HUES48 (cell line): Measurements from ENCODE around the gene RPSA.
"Not testable (repeated sequence)": the region's sequence is repeated elsewhere in the genome, so short reads cannot be mapped to it uniquely, and the experiment has no call there.

Source experiments
- H3K27ac ChIP-seq: one replicate; pipeline ENCODE4 v1.7.0; 2013; ENCODE audit warnings: low read depth, low read length, inconsistent platforms
- H3K27me3 ChIP-seq: 2 replicates; pipeline ENCODE4 v1.6.1; 2013; ENCODE audit warnings: mild to moderate bottlenecking, low read length; ENCODE audit not compliant: control insufficient read depth, insufficient read depth
- H3K36me3 ChIP-seq: 2 replicates; pipeline ENCODE4 v1.6.1; 2013; ENCODE audit warnings: low read length; ENCODE audit not compliant: control insufficient read depth, insufficient read depth
- H3K4me1 ChIP-seq: 2 replicates; pipeline ENCODE4 v1.6.1; 2013; ENCODE audit warnings: mild to moderate bottlenecking, low read length; ENCODE audit not compliant: control insufficient read depth, insufficient read depth
- H3K4me3 ChIP-seq: 2 replicates; pipeline ENCODE4 v1.5.1; 2013; ENCODE audit warnings: mild to moderate bottlenecking, low read depth, low read length
- H3K9ac ChIP-seq: 2 replicates; pipeline ENCODE4 v1.6.1; 2013; ENCODE audit warnings: mild to moderate bottlenecking, low read depth, low read length, moderate library complexity
- H3K9me3 ChIP-seq: 2 replicates; pipeline ENCODE4 v1.6.1; 2013; ENCODE audit warnings: low read length; ENCODE audit not compliant: control insufficient read depth, insufficient read depth

Gene RPSA

GRCh38 chr3:39406368-39407258 lies at the start of gene RPSA:
Gene RPSA (plus strand): TSS chr3:39406720. CDS start chr3:39407654, 934 bp downstream.
- Histone ChIP-seq H3K9me3 (no peaks in the 10 kb centered on the region), H3K9ac (peak within 1 kb of the TSS; percentile 96), H3K27me3 (no peaks in the 10 kb centered on the region), H3K36me3 (peaks cover 46% of the 10 kb centered on the region), H3K4me1 (peaks cover 27% of the 10 kb centered on the region), H3K27ac (peak within 1 kb of the TSS; percentile 92), H3K4me3 (peak within 1 kb of the TSS; percentile 90)

DNA sequence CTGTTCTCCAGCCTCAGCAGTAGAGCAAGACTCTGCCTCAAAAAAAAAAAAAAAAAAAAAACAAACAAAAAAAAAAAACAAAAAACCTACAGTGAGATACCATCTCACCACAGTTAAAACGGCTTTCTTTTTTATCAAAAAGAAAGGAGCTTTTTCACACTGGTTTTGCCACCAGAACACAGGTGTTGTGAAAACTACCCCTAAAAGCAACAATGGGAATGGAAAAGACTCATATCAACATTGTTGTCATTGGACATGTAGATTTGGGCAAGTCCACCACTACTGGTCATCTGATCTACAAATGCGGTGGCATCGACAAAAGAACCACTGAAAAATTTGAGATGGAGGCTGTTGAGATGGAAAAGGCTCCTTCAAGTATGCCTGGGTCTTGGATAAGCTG lies 48.2 kb upstream of the RPSA start:
- Histone ChIP-seq H3K4me1 (no peaks in the 10 kb centered on the region), H3K4me3 (no peak overlapping the region), H3K27me3 (no peaks in the 10 kb centered on the region), H3K9me3 (no peaks in the 10 kb centered on the region), H3K9ac (no peak overlapping the region), H3K36me3 (no peaks in the 10 kb centered on the region), H3K27ac (no peak overlapping the region)

DNA sequence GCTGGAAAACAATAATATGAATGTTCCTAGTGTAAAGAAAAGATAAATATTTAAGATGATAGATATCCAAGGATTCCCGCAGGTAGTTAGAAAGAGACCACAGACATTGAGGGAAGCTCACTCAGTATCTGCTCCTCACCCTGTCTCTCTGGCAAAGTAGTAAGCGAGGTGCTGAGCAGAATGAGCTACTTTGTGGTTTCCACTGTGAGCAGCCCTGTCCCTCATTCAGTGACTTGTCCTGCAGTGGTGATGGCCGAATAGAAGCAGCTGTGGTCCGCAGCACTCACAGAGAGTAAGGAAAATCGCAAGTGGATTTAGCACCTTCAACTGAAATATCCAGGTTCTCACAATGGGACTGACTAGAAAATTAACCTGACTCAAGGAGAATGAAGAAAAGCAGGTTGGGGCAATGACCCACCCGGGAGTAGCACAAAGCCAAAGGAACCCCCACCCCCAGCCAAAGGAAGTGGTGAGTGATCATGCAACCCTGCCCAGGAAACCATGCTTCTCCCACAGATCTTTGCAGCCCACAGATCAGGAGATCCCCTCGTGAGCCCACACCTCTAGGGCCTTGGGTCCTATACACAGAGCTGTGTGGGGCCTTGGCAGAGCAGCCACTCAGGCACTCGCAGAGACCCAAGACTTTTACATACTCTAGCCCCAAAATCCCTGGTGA lies 45.1 kb upstream of the RPSA start:
- H3K36me3 ChIP-seq: no peaks in the 10 kb centered on the region
- no peak overlapping the region for H3K27ac ChIP-seq
- H3K4me3 ChIP-seq: no peak overlapping the region
- no peak overlapping the region for H3K9ac ChIP-seq
- no peaks in the 10 kb centered on the region for H3K9me3 ChIP-seq
- no peaks in the 10 kb centered on the region for H3K27me3 ChIP-seq
- H3K4me1 ChIP-seq: no peaks in the 10 kb centered on the region

DNA sequence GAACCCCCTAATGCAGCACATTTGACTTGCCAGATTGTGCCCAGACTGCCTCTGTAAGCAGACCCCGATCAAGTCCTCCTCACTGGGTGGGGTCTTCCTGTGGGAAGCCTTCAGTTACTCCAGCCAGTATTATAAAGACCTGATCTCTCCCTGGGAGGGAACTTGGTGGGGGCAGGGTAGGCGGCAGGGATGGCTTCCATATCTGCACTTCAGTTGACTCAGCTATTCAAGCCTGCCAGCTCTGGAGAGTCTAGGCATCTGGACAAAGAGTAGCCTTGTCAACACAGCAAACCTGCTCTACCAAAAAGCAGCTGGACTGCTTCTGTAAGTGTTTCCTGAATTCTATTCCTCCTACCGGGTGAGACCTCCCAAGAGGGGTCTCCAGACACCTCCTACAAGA lies 44.3 kb upstream of the RPSA start:
- Histone ChIP-seq H3K9me3 (no peaks in the 10 kb centered on the region), H3K27ac (no peak overlapping the region), H3K4me3 (no peak overlapping the region), H3K4me1 (no peaks in the 10 kb centered on the region), H3K27me3 (no peaks in the 10 kb centered on the region), H3K36me3 (no peaks in the 10 kb centered on the region), H3K9ac (no peak overlapping the region)

DNA sequence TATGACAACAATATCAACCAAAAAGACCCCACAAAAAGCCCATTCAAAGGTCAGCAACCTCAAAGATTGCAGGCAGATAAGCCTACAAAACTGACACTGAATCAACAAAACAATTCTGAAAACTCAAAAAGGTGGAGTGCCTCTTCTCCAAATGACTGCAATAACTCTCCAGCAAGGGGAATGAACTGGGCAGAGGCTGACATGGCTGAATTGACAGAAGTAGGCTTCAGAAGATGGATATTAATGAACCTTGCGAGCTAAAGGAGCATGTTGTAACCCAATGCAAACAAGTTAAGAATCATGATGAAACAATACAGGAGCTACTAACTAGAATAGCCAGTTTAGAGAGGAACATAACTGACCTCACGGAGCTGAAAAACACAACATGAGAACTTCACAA lies 43.7 kb upstream of the RPSA start:
- Histone ChIP-seq H3K9ac (no peak overlapping the region), H3K4me1 (no peaks in the 10 kb centered on the region), H3K27me3 (no peaks in the 10 kb centered on the region), H3K36me3 (no peaks in the 10 kb centered on the region), H3K9me3 (no peaks in the 10 kb centered on the region), H3K27ac (no peak overlapping the region), H3K4me3 (no peak overlapping the region)

- H3K4me1 ChIP-seq, H3K27ac ChIP-seq, H3K4me3 ChIP-seq, H3K36me3 ChIP-seq, H3K9ac ChIP-seq, H3K27me3 ChIP-seq: not testable (repeated sequence)
- H3K9me3 ChIP-seq: peaks cover 14% of the 10 kb centered on the region; the same call in 1 of the 2 replicates
Observed at GRCh38 chr3:39370450-39370849, 36.1 kb upstream of the RPSA start.

- Histone ChIP-seq H3K4me3 (no peak overlapping the region), H3K36me3 (no peaks in the 10 kb centered on the region), H3K4me1 (peaks cover 16% of the 10 kb centered on the region), H3K27me3 (no peaks in the 10 kb centered on the region), H3K27ac (no peak overlapping the region), H3K9ac (no peak overlapping the region), H3K9me3 (peaks cover 14% of the 10 kb centered on the region; the same call in 1 of the 2 replicates)
Observed at GRCh38 chr3:39372833-39373232, 33.7 kb upstream of the RPSA start.

DNA sequence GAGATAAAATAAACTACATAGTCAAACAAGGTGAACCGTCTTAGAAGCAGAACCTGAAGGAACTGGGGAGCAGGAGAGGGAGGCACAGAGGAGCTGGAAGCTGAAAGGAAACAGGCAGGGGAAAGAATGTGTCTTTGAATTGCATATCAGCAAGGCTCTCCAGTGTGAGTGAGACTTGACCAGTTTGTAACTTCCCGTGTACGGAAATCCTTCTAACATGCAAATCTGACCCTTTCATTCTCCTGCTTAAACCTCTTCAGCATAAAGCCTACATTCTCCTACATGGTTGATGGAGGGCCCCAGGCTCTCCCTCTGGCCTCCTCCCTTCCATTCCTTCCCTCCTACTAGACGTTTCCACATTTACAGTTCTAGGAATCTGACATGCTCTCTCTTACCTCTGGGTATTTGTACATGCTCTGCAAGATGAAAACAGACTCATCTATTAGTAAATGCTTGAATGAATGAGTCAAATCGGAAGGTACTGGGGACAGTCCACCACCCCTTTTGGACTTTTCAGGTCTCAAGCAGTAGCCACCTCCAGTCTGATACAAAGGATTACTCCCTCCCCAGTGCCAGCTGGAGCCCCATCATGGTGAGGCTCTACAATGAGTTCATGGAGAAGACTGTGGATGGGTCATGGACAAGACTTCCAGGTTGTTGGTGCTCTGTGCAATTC lies 29.4 kb upstream of the RPSA start:
- Histone ChIP-seq H3K4me1 (peaks cover 18% of the 10 kb centered on the region), H3K36me3 (no peaks in the 10 kb centered on the region), H3K4me3 (no peak overlapping the region), H3K9me3 (peaks cover 13% of the 10 kb centered on the region; the same call in 1 of the 2 replicates), H3K27ac (peak overlapping the region; percentile 21), H3K27me3 (no peaks in the 10 kb centered on the region), H3K9ac (no peak overlapping the region)

DNA sequence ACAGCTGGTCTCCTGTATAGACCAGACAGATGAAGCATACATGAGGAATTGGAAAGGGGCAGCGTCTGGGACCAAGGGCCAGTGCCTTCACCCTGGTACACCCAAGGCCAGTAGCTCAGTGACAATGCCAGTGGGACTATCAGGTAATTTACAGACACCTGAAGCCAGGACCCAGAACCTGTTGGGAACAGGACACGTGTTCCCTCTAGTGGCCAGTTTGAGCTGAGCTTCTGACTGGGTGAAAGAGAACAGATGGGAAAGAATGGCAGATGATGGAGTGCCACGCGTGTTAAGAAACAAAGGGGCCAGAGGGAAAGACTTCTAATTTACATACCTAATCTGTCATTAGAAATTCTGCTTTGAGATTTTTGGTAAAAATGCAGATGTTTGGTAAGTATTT lies 28.4 kb upstream of the RPSA start:
- Histone ChIP-seq H3K9ac (no peak overlapping the region), H3K4me3 (no peak overlapping the region), H3K27me3 (no peaks in the 10 kb centered on the region), H3K27ac (no peak overlapping the region), H3K4me1 (peaks cover 24% of the 10 kb centered on the region), H3K9me3 (0 out of 2 replicates have a peak, but pooled peaks cover 5% of the 10 kb centered on the region), H3K36me3 (no peaks in the 10 kb centered on the region)

DNA sequence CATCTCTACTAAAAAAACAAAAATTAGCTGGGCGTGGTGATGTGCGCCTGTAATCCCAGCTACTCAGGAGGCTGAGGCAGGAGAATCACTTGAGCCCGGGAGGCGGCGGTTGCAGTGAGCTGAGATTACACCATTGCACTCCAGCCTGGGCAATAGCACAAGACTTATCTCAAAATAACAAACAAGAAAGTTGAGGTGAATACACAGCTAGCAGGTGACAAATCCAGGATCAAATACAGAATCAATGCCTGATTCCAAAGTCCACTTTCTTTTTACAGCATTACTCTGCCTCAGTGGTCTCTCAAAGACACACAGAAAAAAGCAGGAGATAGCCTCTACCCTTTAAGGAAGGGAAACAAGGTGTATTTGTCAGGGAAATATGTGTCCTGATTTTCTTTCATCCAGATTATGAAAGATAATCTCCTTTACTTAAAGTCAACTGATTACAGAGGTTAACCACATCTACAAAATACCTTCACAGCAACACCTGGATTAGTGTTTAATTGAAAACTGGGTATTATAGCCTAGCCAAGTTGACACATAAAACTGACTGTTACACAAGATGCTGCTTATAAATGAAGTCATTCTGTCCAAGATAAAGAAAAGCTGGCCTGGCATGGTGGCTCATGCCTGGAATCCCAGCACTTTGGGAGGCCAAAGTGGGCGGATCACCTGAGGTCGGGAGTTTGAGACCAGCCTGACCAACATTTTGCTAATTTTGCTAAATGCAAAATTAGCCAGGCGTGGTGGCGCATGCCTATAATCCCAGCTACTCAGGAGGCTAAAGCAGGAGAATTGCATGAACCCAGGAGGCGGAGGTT lies 27.4 kb upstream of the RPSA start:
- Histone ChIP-seq H3K9me3 (no peaks in the 10 kb centered on the region), H3K9ac (no peak overlapping the region), H3K27ac (no peak overlapping the region), H3K4me1 (peaks cover 24% of the 10 kb centered on the region), H3K36me3 (no peaks in the 10 kb centered on the region), H3K4me3 (no peak overlapping the region), H3K27me3 (no peaks in the 10 kb centered on the region)
